22Rv1 (cell line): ENCODE measurements around the gene DLG4.

ENCODE experiments used
- CTCF ChIP-seq: fragments of 450-650 bp; IDR thresholded peaks from 2 replicates; pipeline ENCODE4 v1.5.1; 2017; ENCODE audit warnings: mild to moderate bottlenecking
- ZFX ChIP-seq: fragments of 450-650 bp; IDR thresholded peaks from 2 replicates; pipeline ENCODE4 v1.6.1; 2017; ENCODE audit warnings: antibody characterized with exemption, borderline replicate concordance

- TF ChIP-seq CTCF (no peak), ZFX (no peak)
These were observed 22.4 kb upstream of the DLG4 start, which contains the start of gene GABARAP for GRCh38 chr17:7241783-7242716.
